Thymus (tissue), 14 donors: ENCODE measurements around the gene NOS1AP. TPM values are rescaled to one million over a fixed set of nuclear protein-coding genes. Genes with fewer than 3 reads are reported as not detected.

Experiments used
- DNase-seq, 9 donors: peaks; one replicate each; pipeline ENCODE4 v3.0.0-alpha.2; 2013; ENCODE audit warnings: low spot score in 9 of 9, low read depth in 6 of 9, missing footprints in 1 of 9
- H3K27ac ChIP-seq, 2 donors: one replicate each; pipeline ENCODE4 v1.5.1; 2013; ENCODE audit warnings: control low read depth in 1 of 2, low read depth in 1 of 2, low read length in 1 of 2, mild to moderate bottlenecking in 1 of 2, moderate library complexity in 1 of 2
- H3K27me3 ChIP-seq, 2 donors: one replicate each; pipeline ENCODE4 v1.5.1; 2013; ENCODE audit warnings: low read length in 1 of 2; ENCODE audit not compliant: control insufficient read depth in 2 of 2, insufficient read depth in 1 of 2
- H3K36me3 ChIP-seq, 2 donors: one replicate each; pipeline ENCODE4 v1.5.1; 2013; ENCODE audit warnings: low read length in 1 of 2, mild to moderate bottlenecking in 1 of 2, moderate library complexity in 1 of 2; ENCODE audit not compliant: control insufficient read depth in 2 of 2, insufficient read depth in 2 of 2
- H3K4me1 ChIP-seq, 2 donors: one replicate each; pipeline ENCODE4 v1.5.1; 2013; ENCODE audit warnings: low read length in 2 of 2; ENCODE audit not compliant: control insufficient read depth in 2 of 2, insufficient read depth in 2 of 2
- H3K4me3 ChIP-seq, 2 donors: one replicate each; pipeline ENCODE4 v1.5.1; 2013; ENCODE audit warnings: low read length in 2 of 2, control low read depth in 1 of 2, mild to moderate bottlenecking in 1 of 2
- H3K9me3 ChIP-seq, 2 donors: one replicate each; pipeline ENCODE4 v1.5.1; 2013; ENCODE audit warnings: low read length in 1 of 2, mild to moderate bottlenecking in 1 of 2; ENCODE audit not compliant: control insufficient read depth in 2 of 2, insufficient read depth in 1 of 2
- WGBS: extraction: QIAGEN DNeasy Blood & Tissue Kit; methylation state at CpG from one replicate; pipeline ENCODE4 v1.1.7; 2013; 5-methylcytosine and 5-hydroxymethylcytosine counted together
- long read RNA-seq, 10 donors: transcript quantifications; one replicate each; lab custom pipeline, GENCODE V29; 2026
- polyA plus RNA-seq: library from polyadenylated mRNA; stranded (reverse); fragments of 200-250 nt; gene quantifications from one replicate; pipeline ENCODE4 v1.2.3, GENCODE V29; 2013
- total RNA-seq: library from RNA; stranded (reverse); fragments of 120-200 nt; gene quantifications from one replicate; pipeline ENCODE4 v1.2.4, GENCODE V29; 2013
- donor health status: healthy.

The NOS1AP gene
- total RNA-seq (0.05 TPM), polyA plus RNA-seq (0.30 TPM)
- long read RNA-seq, donor 1 = 0 reads
- long read RNA-seq, donor 2 = 0 reads
- long read RNA-seq, donor 3 = 0 reads
- long read RNA-seq, donor 4 = 0 reads
- long read RNA-seq, donor 5 = 0 reads
- long read RNA-seq, donor 6 = 0 reads
- long read RNA-seq, donor 7 = 0 reads
- long read RNA-seq, donor 8 = 0 reads
- long read RNA-seq, donor 9 = 0 reads
- long read RNA-seq, donor 10 = 0 reads

GRCh38 chr1:162069334-162070093 lies at the start of gene NOS1AP:
NOS1AP (plus strand) TSS chr1:162069691; CDS start chr1:162070178, 487 bp downstream.
- WGBS = under 1% methylated on average over 95 of the region's 95 CpGs
- Histone ChIP-seq H3K36me3 (no peaks in the 10 kb centered on the region), H3K4me1 (peaks cover 3 to 7% of the 10 kb centered on the region in 2 donors), H3K27ac (no peak within 1 kb of the TSS), H3K27me3 (peaks cover 23 to 56% of the 10 kb centered on the region in 2 donors), H3K9me3 (no peaks in the 10 kb centered on the region), H3K4me3 (peak within 1 kb of the TSS; percentile 36 to 68)
- DNase-seq = peak in 8 of 9 donors; percentile 25 to 83 (median 61)

- peaks cover 0 to 2% of the 10 kb centered on the region in 2 donors for H3K4me1 ChIP-seq
- no peaks in the 10 kb centered on the region for H3K9me3 ChIP-seq
- H3K36me3 ChIP-seq = no peaks in the 10 kb centered on the region
- H3K4me3 ChIP-seq = no peak overlapping the region
- 94% methylated on average over 2 of the region's 2 CpGs for WGBS
- DNase-seq = no peak
- H3K27ac ChIP-seq = no peak overlapping the region
- peaks cover 2 to 33% of the 10 kb centered on the region in 2 donors for H3K27me3 ChIP-seq
Observed at GRCh38 chr1:162020150-162020549, 49.3 kb upstream of the NOS1AP start.

GRCh38 chr1:162021124-162021523 lies 48.4 kb upstream of the NOS1AP start:
- WGBS = 95% methylated on average over 4 of the region's 4 CpGs
- no peak overlapping the region for H3K4me3 ChIP-seq

GRCh38 chr1:162022626-162023025 lies 46.9 kb upstream of the NOS1AP start:
- H3K9me3 ChIP-seq = no peaks in the 10 kb centered on the region
- H3K4me1 ChIP-seq = peaks cover 0 to 2% of the 10 kb centered on the region in 2 donors
- H3K4me3 ChIP-seq = no peak overlapping the region
- peaks cover 2 to 41% of the 10 kb centered on the region in 2 donors for H3K27me3 ChIP-seq
- H3K27ac ChIP-seq = no peak overlapping the region
- WGBS = 96% methylated on average over 9 of the region's 9 CpGs
- no peaks in the 10 kb centered on the region for H3K36me3 ChIP-seq
- DNase-seq = no peak

More at GRCh38 chr1:162021124-162021523, 48.4 kb upstream of the NOS1AP start:
- H3K4me1 ChIP-seq = peaks cover 0 to 2% of the 10 kb centered on the region in 2 donors
- no peak overlapping the region for H3K27ac ChIP-seq
- no peaks in the 10 kb centered on the region for H3K36me3 ChIP-seq
- DNase-seq = no peak
- no peaks in the 10 kb centered on the region for H3K9me3 ChIP-seq
- H3K27me3 ChIP-seq = peaks cover 2 to 38% of the 10 kb centered on the region in 2 donors

- H3K27me3 ChIP-seq = peaks cover 2 to 41% of the 10 kb centered on the region in 2 donors
- H3K9me3 ChIP-seq = no peaks in the 10 kb centered on the region
- H3K36me3 ChIP-seq = no peaks in the 10 kb centered on the region
- H3K27ac ChIP-seq = no peak overlapping the region
- H3K4me3 ChIP-seq = peak overlapping the region; percentile 8 to 50
- DNase-seq = no peak
- WGBS = 58% methylated on average over 20 of the region's 20 CpGs
- H3K4me1 ChIP-seq = peaks cover 0 to 2% of the 10 kb centered on the region in 2 donors
Observed at GRCh38 chr1:162023181-162023546, 46.3 kb upstream of the NOS1AP start.

- Histone ChIP-seq H3K4me1 (peaks cover 0 to 2% of the 10 kb centered on the region in 2 donors), H3K36me3 (no peaks in the 10 kb centered on the region), H3K27me3 (peaks cover 2 to 41% of the 10 kb centered on the region in 2 donors), H3K27ac (no peak within 1 kb of the TSS), H3K9me3 (no peaks in the 10 kb centered on the region), H3K4me3 (peak within 1 kb of the TSS; percentile 49 to 50)
- peak in 3 of 9 donors; percentile 28 to 45 (median 37) for DNase-seq
- 2% methylated on average over 85 of the region's 85 CpGs for WGBS
Observed at GRCh38 chr1:162023547-162024501, 45.7 kb upstream of the NOS1AP start, which contains the start of gene OLFML2B. OLFML2B (minus strand) TSS chr1:162023869; CDS start chr1:162023430, 439 bp downstream.

GRCh38 chr1:162025541-162025940 lies 44.0 kb upstream of the NOS1AP start:
- no peaks in the 10 kb centered on the region for H3K9me3 ChIP-seq
- DNase-seq = no peak
- peaks cover 2 to 4% of the 10 kb centered on the region in 2 donors for H3K4me1 ChIP-seq
- H3K36me3 ChIP-seq = no peaks in the 10 kb centered on the region
- H3K27ac ChIP-seq = no peak overlapping the region
- no peak overlapping the region for H3K4me3 ChIP-seq
- 99% methylated on average over 2 of the region's 2 CpGs for WGBS
- H3K27me3 ChIP-seq = peaks cover 2 to 41% of the 10 kb centered on the region in 2 donors

GRCh38 chr1:162026881-162027280 lies 42.6 kb upstream of the NOS1AP start:
- Histone ChIP-seq H3K36me3 (no peaks in the 10 kb centered on the region), H3K9me3 (no peaks in the 10 kb centered on the region), H3K4me1 (peaks cover 2 to 4% of the 10 kb centered on the region in 2 donors), H3K27ac (no peak overlapping the region), H3K4me3 (no peak overlapping the region), H3K27me3 (peaks cover 2 to 37% of the 10 kb centered on the region in 2 donors)
- no peak for DNase-seq
- WGBS = 93% methylated on average over 2 of the region's 2 CpGs
